WTC11 (cell line): ENCODE data around the gene LHX4. TPM values are rescaled to one million over a fixed set of nuclear protein-coding genes. Genes with fewer than 3 reads are reported as not detected.

ENCODE experiments used
- ATAC-seq: fragments of 200-7000 bp; cut with Tn5 transposase; 2 replicates; pipeline ENCODE4 v1.10.0; 2021; ENCODE audit warnings: mild to moderate bottlenecking, moderate library complexity
- CTCF ChIA-PET: fragments of 300-600 bp; sonication (Branson Sonifier 250); formaldehyde crosslinking; loops from one replicate; lab custom pipeline; 2021; ENCODE audit warnings: antibody characterized with exemption; lab: Charles Lee
- POLR2A ChIA-PET: fragments of 350-600 bp; sonication (Branson Sonifier 250); formaldehyde crosslinking; loops from one replicate; lab custom pipeline; 2021; ENCODE audit warnings: antibody characterized with exemption; lab: Charles Lee
- DNase-seq: peaks from one replicate; pipeline ENCODE4 v3.0.0; 2021; ENCODE audit warnings: low spot score
- H3K27ac Mint-ChIP-seq: 2 replicates; pipeline ENCODE4 v1.8.0; 2021; ENCODE audit warnings: mixed read lengths
- H3K27me3 Mint-ChIP-seq: 2 replicates; pipeline ENCODE4 v1.8.0; 2021; ENCODE audit warnings: low read depth, mild to moderate bottlenecking, moderate library complexity, mixed read lengths
- H3K36me3 Mint-ChIP-seq: 2 replicates; pipeline ENCODE4 v1.8.0; 2021; ENCODE audit warnings: mixed read lengths
- H3K4me1 Mint-ChIP-seq: 2 replicates; pipeline ENCODE4 v1.8.0; 2022; ENCODE audit warnings: mixed read lengths
- H3K4me3 Mint-ChIP-seq: 2 replicates; pipeline ENCODE4 v1.8.0; 2021; ENCODE audit warnings: mild to moderate bottlenecking, moderate library complexity, mixed read lengths
- H3K9me3 Mint-ChIP-seq: 2 replicates; pipeline ENCODE4 v1.8.0; 2021; ENCODE audit warnings: mixed read lengths
- CBFB ChIP-seq: sonication (generic); formaldehyde crosslinking; IDR thresholded peaks from 2 replicates; pipeline ENCODE4 v1.8.1; 2022; ENCODE audit warnings: mild to moderate bottlenecking, low read depth, missing genetic modification reagents
- ETV6 ChIP-seq: sonication (generic); formaldehyde crosslinking; IDR thresholded peaks from 2 replicates; pipeline ENCODE4 v1.8.1; 2022; ENCODE audit warnings: mild to moderate bottlenecking, missing genetic modification reagents
- FOXP4 ChIP-seq: sonication (generic); formaldehyde crosslinking; IDR thresholded peaks from 2 replicates; pipeline ENCODE4 v1.8.0; 2022; ENCODE audit warnings: mild to moderate bottlenecking, missing genetic modification reagents
- HMGA2 ChIP-seq: fragments of 250-450 bp; sonication (Bioruptor Pico); IDR thresholded peaks from 2 replicates; pipeline ENCODE4 v1.4.0; 2021; ENCODE audit warnings: mild to moderate bottlenecking, moderate library complexity
- IRF1 ChIP-seq: sonication (generic); formaldehyde crosslinking; IDR thresholded peaks from 2 replicates; pipeline ENCODE4 v1.8.0; 2023; ENCODE audit warnings: missing genetic modification reagents
- MLX ChIP-seq: sonication (generic); formaldehyde crosslinking; IDR thresholded peaks from 2 replicates; pipeline ENCODE4 v1.8.1; 2023; ENCODE audit warnings: mild to moderate bottlenecking, missing genetic modification reagents, moderate library complexity
- OVOL2 ChIP-seq: fragments of 250-450 bp; sonication (Bioruptor Pico); IDR thresholded peaks from 2 replicates; pipeline ENCODE4 v1.9.0; 2021; ENCODE audit warnings: mild to moderate bottlenecking, borderline replicate concordance
- USF2 ChIP-seq: sonication (generic); formaldehyde crosslinking; IDR thresholded peaks from 2 replicates; pipeline ENCODE4 v1.8.1; 2023; ENCODE audit warnings: mild to moderate bottlenecking, missing genetic modification reagents, moderate library complexity
- ZBTB21 ChIP-seq: sonication (generic); formaldehyde crosslinking; IDR thresholded peaks from 2 replicates; pipeline ENCODE4 v1.8.1; 2023; ENCODE audit warnings: mild to moderate bottlenecking, missing genetic modification reagents, borderline replicate concordance
- ZNF232 ChIP-seq: sonication (generic); formaldehyde crosslinking; IDR thresholded peaks from 2 replicates; pipeline ENCODE4 v1.8.0; 2022; ENCODE audit warnings: mild to moderate bottlenecking, missing genetic modification reagents
- ZNF281 ChIP-seq: sonication (generic); formaldehyde crosslinking; IDR thresholded peaks from 2 replicates; pipeline ENCODE4 v1.8.0; 2023; ENCODE audit warnings: mild to moderate bottlenecking, missing genetic modification reagents
- total RNA-seq: library from RNA; stranded (reverse); gene quantifications from 3 replicates; pipeline ENCODE4 v1.2.3, GENCODE V29; 2021

LHX4 gene
- total RNA-seq, 1 experiment from 2014 or later: 19.2 TPM

- TF ChIP-seq USF2 (CRISPR knock-in tag) (no peak), MLX (CRISPR knock-in tag) (no peak), ZNF281 (no peak)
Measured at GRCh38 chr1:180266275-180267210, 36.5 kb downstream of the LHX4 start (continued).

- Mint-ChIP-seq H3K4me3 (no peak overlapping the region), H3K27ac (no peak overlapping the region), H3K9me3 (no peaks in the 10 kb centered on the region), H3K36me3 (peaks cover under 1% of the 10 kb centered on the region; the same call in 1 of the 2 replicates), H3K4me1 (peaks cover 62% of the 10 kb centered on the region), H3K27me3 (no peaks in the 10 kb centered on the region)
- POLR2A ChIA-PET: no interaction called here
- TF ChIP-seq IRF1 (CRISPR knock-in tag) (no peak), ZBTB21 (CRISPR knock-in tag) (no peak), ZNF232 (CRISPR knock-in tag) (no peak), USF2 (CRISPR knock-in tag) (no peak), ETV6 (CRISPR knock-in tag) (no peak), FOXP4 (CRISPR knock-in tag) (no peak), ZNF281 (no peak), CBFB (CRISPR knock-in tag) (no peak), OVOL2 (CRISPR knock-in tag) (no peak), HMGA2 (no peak)
- DNase-seq: no peak
- no peak for ATAC-seq
- CTCF ChIA-PET: no interaction called here
Measured at GRCh38 chr1:180267211-180267561, 37.1 kb downstream of the LHX4 start.
